WI38 (cell line): ENCODE results near the gene SLC39A11.

Experiments
- H3K4me3 ChIP-seq: 2 replicates; pipeline ENCODE4 v1.5.1; 2011; ENCODE audit warnings: low read depth, mild to moderate bottlenecking, control low read depth, low read length
- CTCF ChIP-seq: IDR thresholded peaks from 2 replicates; pipeline ENCODE4 v1.5.1; 2012; ENCODE audit warnings: low read depth, mild to moderate bottlenecking, control low read depth, low read length

Gene SLC39A11

GRCh38 chr17:72850410-72851118 lies 241.9 kb downstream of the SLC39A11 start:
- TF ChIP-seq CTCF, result no peak
- H3K4me3 ChIP-seq, result no peak overlapping the region

- TF ChIP-seq CTCF, result no peak
These were observed 246.1 kb downstream of the SLC39A11 start for GRCh38 chr17:72846399-72846798.

GRCh38 chr17:72843591-72843990 lies 248.9 kb downstream of the SLC39A11 start:
- TF ChIP-seq CTCF, result no peak
- H3K4me3 ChIP-seq, result no peak overlapping the region

More at GRCh38 chr17:72846399-72846798, 246.1 kb downstream of the SLC39A11 start:
- no peak overlapping the region for H3K4me3 ChIP-seq

- no peak overlapping the region for H3K4me3 ChIP-seq
- TF ChIP-seq CTCF, result no peak
These were observed 252.5 kb downstream of the SLC39A11 start for GRCh38 chr17:72840019-72840418.

- no peak overlapping the region for H3K4me3 ChIP-seq
- no peak for TF ChIP-seq CTCF
These were observed 253.3 kb downstream of the SLC39A11 start for GRCh38 chr17:72839131-72839725.

- TF ChIP-seq CTCF, result no peak
- no peak overlapping the region for H3K4me3 ChIP-seq
These were observed 253.9 kb downstream of the SLC39A11 start for GRCh38 chr17:72838581-72838980.

- H3K4me3 ChIP-seq, result no peak overlapping the region
- TF ChIP-seq CTCF, result no peak
These were observed 254.4 kb downstream of the SLC39A11 start for GRCh38 chr17:72838068-72838467.
